Fibroblast of the conjunctiva (primary cell): Measurements from ENCODE around the gene RITA1.
"Not testable (repeated sequence)": the region's sequence is repeated elsewhere in the genome, so short reads cannot be mapped to it uniquely, and the experiment has no call there.

Experiments used
- DNase-seq: peaks from one replicate; pipeline ENCODE4 v3.0.0-alpha.2; 2010; ENCODE audit warnings: low read depth

RITA1 gene, protein sequence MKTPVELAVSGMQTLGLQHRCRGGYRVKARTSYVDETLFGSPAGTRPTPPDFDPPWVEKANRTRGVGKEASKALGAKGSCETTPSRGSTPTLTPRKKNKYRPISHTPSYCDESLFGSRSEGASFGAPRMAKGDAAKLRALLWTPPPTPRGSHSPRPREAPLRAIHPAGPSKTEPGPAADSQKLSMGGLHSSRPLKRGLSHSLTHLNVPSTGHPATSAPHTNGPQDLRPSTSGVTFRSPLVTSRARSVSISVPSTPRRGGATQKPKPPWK

DNA sequence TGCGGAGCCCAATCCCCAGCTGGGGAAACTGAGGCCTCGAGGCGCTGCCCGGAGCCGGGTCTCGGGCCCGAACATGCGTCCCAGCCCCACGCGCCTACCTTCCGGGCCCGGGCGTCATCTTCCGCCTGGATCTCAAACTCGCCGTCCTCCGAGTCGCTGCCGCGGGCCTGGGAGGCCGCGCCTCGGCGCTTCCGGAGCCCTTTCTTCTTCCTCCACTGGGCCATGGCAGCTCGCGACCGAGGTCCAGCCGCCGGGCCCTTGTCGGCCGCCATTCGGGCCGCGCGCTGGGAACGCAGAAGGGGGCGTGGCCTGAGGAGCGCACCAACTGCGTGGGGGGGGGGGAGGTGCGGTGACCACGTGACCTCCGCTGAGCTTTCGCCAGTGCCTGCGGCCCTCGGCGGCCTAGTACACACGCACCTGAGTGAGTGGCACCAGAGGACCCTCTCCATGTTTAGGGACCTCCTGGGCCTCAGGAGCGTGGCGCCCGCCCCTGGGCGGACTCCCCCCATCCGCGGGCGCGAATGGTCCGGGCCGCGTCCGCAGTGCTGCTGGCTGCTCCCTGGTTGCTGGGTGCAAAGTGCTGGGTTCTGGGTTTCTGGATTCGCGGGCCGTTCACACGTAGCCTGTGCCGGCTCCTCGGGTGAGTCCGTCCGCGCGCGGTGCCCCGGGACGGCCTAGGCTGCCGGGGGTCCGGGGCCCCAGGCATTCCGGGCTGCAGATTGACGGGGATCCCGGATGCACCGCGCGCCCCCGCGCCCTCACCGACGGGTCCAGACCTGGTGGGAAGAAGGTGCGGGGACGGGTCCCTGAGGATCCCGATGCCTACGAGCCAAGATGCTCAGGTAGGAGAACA lies at the start of gene RITA1, which contains the start of gene DDX54:
Gene RITA1 (plus strand): TSS at position 542 of the 853 bp plus-strand sequence. CDS start 1,026 bp downstream, outside the sequence.
Gene DDX54 (minus strand): TSS at position 299 of the 853 bp plus-strand sequence. CDS start 27 bp downstream, at position 272.
- no peak for DNase-seq

DNA sequence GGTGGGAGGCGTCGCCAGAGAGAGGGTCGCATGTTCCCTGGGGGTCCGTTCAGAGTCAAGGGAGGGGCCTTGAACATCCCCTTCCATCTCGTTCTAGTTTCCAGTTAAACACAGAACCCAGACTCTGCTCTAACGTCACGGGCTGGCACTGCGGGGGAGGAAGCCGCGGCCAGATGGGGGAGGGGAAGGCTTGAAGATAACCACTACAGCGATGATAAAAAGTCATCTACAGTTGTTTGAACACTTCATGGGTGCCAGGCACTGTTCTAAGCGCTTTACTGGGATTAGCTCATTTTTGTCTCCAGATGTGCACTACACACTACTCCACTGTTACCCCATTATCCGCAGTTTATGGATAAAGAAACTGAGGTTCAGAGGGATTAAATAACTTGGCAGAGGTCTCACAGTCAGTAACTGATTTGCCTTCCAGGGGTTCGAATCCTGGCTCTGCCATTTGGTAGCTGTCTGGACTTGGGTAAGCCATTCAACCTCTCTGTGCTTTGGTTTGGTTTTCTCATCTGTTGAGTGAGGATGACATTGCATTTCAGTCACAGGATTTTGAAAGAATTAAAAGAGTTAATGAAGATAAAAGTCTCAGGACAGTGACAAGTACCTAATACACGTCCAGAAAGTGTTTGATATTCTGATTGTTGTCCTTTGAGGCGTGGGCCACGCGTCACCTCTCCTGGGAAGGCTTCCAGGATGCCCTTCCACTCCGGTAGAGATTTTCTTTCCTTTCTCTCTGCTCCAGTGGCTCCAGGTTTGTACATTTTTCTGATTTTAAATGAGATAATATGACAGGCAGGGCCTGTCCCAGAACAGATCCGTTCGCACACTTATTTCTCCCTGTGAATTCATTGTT lies 49.2 kb upstream of the RITA1 start:
- DNase-seq: no peak

GRCh38 chr12:113136990-113137511 lies 48.5 kb upstream of the RITA1 start:
- DNase-seq: no peak

DNA sequence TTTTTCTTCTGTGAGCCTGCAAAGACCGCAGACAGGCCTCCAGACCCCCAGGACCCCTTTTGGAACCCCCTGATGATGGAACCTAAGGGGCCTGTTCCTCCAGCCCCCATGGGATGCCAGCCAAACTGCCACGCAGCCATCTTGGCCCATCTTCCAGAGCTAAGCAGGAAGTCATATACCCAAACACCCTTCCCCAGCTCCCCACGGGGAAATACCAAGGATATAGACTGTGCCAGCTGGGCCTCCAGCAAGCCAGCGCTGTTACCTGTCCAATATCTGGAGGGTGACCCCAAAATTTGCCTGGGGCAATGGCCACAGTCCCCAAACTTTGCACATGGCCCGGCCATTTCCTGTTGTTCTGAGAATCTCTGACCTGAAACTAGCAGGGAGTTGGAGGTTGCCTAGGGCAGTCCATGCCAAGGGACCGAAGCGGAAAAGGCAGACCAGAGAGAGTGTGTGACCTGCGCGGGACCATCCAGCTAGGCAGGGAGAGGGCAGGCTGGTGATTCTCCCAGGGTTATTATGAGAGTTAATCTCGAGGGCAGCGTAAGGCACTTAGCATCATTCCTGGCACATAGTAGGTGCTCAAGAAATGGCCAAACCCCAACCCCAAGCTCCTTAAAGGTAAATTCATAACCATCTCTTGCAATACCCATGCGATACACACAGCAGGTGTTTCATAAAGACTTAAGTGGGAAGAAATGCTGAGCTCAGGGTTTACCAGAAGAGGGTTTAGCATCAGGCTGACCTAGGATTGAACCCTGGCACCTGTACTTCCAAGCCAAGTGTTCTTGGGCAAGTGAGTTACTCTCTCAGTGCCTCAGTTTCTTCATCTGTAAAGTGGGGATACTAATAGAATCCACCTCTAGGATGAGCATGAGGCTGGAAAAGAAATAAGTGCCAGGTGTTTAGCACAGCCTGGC lies 47.4 kb upstream of the RITA1 start:
- no peak for DNase-seq

DNA sequence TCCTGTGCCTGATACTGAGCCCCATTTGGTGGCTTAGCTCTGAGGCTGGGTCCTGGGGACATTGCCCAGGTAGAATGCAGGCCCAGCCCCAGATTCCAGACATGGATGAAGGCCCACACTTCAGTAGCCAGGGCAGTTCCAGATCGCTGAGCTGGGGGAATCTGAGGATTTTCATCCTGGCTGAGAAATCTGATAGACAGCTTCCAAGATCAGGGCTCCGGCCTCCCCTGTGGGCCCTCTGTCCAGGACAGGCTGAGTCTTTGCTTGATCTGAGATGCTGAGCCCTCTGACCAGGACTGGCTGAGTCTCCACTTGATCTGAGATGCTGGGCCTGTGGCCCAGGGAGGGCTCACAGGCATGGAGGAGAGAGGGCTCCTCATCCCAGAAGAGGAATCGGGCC lies 46.7 kb upstream of the RITA1 start:
- no peak for DNase-seq

DNA sequence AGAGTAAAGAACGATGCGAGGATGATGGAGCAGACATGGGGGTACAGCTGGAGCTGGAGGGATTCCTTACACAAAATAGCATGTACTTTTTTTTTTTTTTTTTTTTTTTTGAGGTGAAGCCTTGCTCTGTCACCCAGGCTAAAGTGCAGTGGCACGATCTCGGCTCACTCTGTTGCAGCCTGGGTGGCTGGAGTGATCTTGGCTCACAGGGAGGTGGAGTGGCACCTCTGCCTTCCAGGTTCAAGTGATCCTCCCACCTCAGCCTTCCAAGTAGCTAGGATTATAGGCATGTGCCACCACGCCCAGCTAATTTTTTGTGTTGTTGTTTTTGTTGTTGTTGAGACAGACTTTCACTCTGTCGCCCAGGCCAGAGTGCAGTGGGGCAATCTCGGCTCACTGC lies 44.8 kb upstream of the RITA1 start:
- DNase-seq: no peak

GRCh38 chr12:113141716-113142115 lies 43.8 kb upstream of the RITA1 start:
- DNase-seq: not testable (repeated sequence)

- DNase-seq: no peak
Observed at GRCh38 chr12:113142173-113142885, 43.2 kb upstream of the RITA1 start.

DNA sequence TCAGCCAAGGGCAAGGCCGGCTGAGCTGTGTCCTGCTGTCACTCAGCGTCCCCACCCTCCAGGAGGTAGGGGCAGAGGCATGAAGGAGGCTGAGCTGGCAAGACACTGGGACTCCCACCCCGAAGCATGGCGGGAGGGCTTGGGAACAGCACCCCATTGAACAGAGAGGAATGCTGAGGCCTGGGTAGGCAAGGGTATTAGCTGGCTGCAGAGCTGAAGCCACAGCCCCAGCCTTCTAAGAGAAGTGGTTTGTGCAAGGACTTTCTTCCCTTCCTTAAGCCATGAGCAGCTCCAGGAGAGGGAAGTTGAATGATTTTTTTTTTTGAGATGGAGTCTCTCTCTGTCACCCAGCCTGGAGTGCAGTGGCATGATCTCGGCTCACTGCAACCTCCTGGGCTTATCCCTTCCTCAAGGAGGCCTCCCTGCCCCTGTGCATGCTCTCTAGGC lies 42.6 kb upstream of the RITA1 start:
- DNase-seq: no peak

DNA sequence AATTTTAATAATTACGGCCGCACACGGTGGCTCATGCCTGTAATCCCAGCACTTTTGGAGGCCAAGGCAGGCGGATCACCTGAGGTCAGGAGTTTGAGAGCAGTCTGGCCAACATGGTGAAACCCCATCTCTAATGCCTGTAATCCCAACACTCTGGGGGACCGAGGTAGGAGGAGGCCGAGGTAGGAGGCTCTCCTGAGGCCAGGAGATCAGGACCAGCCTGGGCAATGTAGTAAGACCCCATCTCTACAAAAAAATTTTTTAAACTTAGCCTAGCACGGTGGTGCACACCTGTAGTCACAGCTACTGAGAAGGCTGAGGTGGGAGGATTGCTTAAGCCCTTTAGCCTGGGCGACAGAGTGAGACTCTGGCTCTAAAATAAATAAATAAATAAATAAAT lies 41.6 kb upstream of the RITA1 start:
- DNase-seq: no peak

DNA sequence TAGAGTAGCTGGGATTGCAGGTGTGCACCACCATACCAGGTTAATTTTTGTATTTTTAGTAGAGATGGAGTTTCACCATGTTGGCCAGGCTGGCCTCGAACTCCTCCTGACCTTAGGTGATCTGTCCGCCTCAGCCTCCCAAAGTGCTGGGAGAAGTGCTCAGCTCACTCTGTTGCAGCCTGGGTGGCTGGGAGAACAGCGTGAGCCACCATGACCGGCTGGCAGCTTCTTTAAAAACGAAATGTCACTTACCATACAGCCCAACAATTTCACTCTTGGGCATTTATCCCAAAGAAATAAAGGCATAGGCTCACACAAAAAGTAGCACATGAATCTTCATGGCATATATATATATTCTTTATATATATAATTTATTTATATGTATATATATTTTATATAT lies 40.7 kb upstream of the RITA1 start:
- no peak for DNase-seq

GRCh38 chr12:113145720-113146551 lies 39.6 kb upstream of the RITA1 start:
- peak; percentile 17 for DNase-seq

DNA sequence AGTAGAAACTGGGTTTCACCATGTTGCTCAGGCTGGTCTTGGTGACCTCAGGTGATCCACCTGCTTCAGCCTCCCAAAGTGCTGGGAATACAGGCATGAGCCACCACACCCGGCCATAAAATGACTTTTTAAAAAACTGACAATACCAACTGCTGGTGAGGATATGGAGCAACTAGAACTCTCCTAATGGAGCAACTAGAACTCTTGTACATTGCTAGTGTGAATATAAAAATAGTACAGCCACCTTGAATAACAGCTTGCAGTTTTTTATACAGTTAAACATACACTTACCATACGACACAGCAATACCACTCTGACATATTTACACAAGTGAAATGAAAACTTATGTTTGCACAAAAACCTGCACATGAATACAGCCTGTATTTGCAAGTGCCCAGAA lies 38.5 kb upstream of the RITA1 start:
- DNase-seq: no peak

GRCh38 chr12:113149361-113150150 lies 36.0 kb upstream of the RITA1 start, which contains the start of gene CFAP73:
Gene CFAP73 (plus strand): TSS chr12:113149724. CDS start chr12:113149858, 134 bp downstream.
- peak; percentile 61 for DNase-seq

DNA sequence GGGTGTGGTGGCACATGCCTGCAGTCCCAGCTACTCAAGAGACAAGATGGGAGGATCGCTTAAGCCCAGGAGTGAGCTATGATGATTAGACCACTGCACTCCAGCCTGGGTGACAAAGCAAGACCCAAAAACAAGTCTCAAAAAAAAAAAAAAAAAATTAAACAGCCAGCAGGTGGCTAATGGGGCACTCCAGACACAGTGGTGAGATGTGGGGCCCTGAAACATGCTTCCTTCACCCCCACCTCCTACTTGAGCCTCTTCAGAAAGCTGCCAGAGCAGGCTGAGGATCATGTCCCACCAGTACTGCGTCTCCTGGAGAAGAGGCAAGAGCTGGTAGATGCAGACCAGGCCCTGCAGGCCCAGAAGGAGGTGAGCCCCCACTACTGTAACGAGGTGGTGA lies 33.9 kb upstream of the RITA1 start:
- DNase-seq: no peak

- DNase-seq: no peak
Observed at GRCh38 chr12:113152196-113152834, 33.2 kb upstream of the RITA1 start.
